IMR-90 (cell line): Measurements from ENCODE around the gene SLC25A11. TPM values are rescaled to one million over a fixed set of nuclear protein-coding genes. Genes with fewer than 3 reads are reported as not detected.

ENCODE experiments used
- ATAC-seq: fragments of 200-7000 bp; cut with Tn5 transposase; 2 replicates; pipeline ENCODE4 v1.9.1; 2020; ENCODE audit warnings: low read depth, mild to moderate bottlenecking, moderate library complexity
- BruUV-seq: library from RNA; stranded (reverse); fragments of 400-500 nt; replicated peaks from 2 replicates; lab custom pipeline; 2021; lab: Mats Ljungman, UMichigan
- CTCF ChIA-PET: fragments of 300-600 bp; formaldehyde crosslinking; extraction: SDS; loops from one replicate; lab custom pipeline; 2021; ENCODE audit warnings: antibody characterized with exemption; lab: Yijun Ruan, JAX
- POLR2A ChIA-PET: fragments of 300-600 bp; sonication (Branson Sonifier 250); formaldehyde crosslinking; loops from one replicate; lab custom pipeline; 2022; ENCODE audit warnings: antibody characterized with exemption; ENCODE audit not compliant: unreplicated experiment; lab: Charles Lee
- DNase-seq: peaks from one replicate; pipeline ENCODE4 v3.0.0; 2013
- H2AFZ ChIP-seq: replicated peaks from 2 replicates; pipeline ENCODE3; 2013; ENCODE audit warnings: low read length, mild to moderate bottlenecking; ENCODE audit not compliant: poor library complexity
- H2AK5ac ChIP-seq: 2 replicates; pipeline ENCODE4 v1.6.1; 2013; ENCODE audit warnings: low read depth, low read length, inconsistent platforms
- H2AK9ac ChIP-seq: replicated peaks from 2 replicates; pipeline ENCODE3; 2013; ENCODE audit warnings: mild to moderate bottlenecking, low read depth, low read length, moderate library complexity; ENCODE audit not compliant: poor library complexity
- H2BK120ac ChIP-seq: 2 replicates; pipeline ENCODE4 v1.6.1; 2013; ENCODE audit warnings: low read depth, low read length, inconsistent platforms
- H2BK15ac ChIP-seq: 3 replicates; pipeline ENCODE4 v1.6.1; 2013; ENCODE audit warnings: low read depth, low read length, inconsistent platforms
- H2BK20ac ChIP-seq: 2 replicates; pipeline ENCODE4 v1.6.1; 2013; ENCODE audit warnings: low read depth, mild to moderate bottlenecking, inconsistent platforms, low read length, moderate library complexity
- H2BK5ac ChIP-seq: 2 replicates; pipeline ENCODE4 v1.6.1; 2013; ENCODE audit warnings: mild to moderate bottlenecking, low read depth, low read length, inconsistent platforms; ENCODE audit not compliant: poor library complexity, severe bottlenecking
- H3K14ac ChIP-seq: replicated peaks from 2 replicates; pipeline ENCODE4 v1.6.1; 2013; ENCODE audit warnings: low read depth, low read length, inconsistent platforms
- H3K18ac ChIP-seq: 2 replicates; pipeline ENCODE4 v1.6.1; 2013; ENCODE audit warnings: low read depth, low read length, control low read depth
- H3K23ac ChIP-seq: 2 replicates; pipeline ENCODE4 v1.6.1; 2013; ENCODE audit warnings: low read depth, low read length, inconsistent platforms
- H3K27ac ChIP-seq: 2 replicates; pipeline ENCODE4 v1.5.1; 2013; ENCODE audit warnings: mild to moderate bottlenecking, control low read depth, low read length; ENCODE audit not compliant: insufficient read depth
- H3K27me3 ChIP-seq: 2 replicates; pipeline ENCODE4 v1.6.1; 2013; ENCODE audit warnings: low read length; ENCODE audit not compliant: control insufficient read depth, insufficient read depth
- H3K36me3 ChIP-seq: 2 replicates; pipeline ENCODE4 v1.6.1; 2013; ENCODE audit warnings: low read length, mixed read lengths; ENCODE audit not compliant: control insufficient read depth, insufficient read depth
- H3K4ac ChIP-seq: 2 replicates; pipeline ENCODE4 v1.6.1; 2013; ENCODE audit warnings: low read depth, low read length, inconsistent platforms
- H3K4me1 ChIP-seq: 2 replicates; pipeline ENCODE4 v1.6.1; 2013; ENCODE audit warnings: low read length, mixed read lengths; ENCODE audit not compliant: control insufficient read depth, insufficient read depth
- H3K4me2 ChIP-seq: 2 replicates; pipeline ENCODE4 v1.6.1; 2013; ENCODE audit warnings: low read depth, mild to moderate bottlenecking, control low read depth, low read length, moderate library complexity
- H3K4me3 ChIP-seq: 2 replicates; pipeline ENCODE4 v1.5.1; 2013; ENCODE audit warnings: low read depth, mild to moderate bottlenecking, control low read depth, low read length, moderate library complexity; ENCODE audit not compliant: insufficient read depth
- H3K56ac ChIP-seq: 2 replicates; pipeline ENCODE4 v1.6.1; 2013; ENCODE audit warnings: low read length, inconsistent platforms; ENCODE audit not compliant: insufficient read depth; ENCODE audit errors: extremely low read depth
- H3K79me1 ChIP-seq, 2 experiments: 2 replicates each; pipeline ENCODE4 v1.6.1; 2013; ENCODE audit warnings: low read length in 2 of 2, inconsistent platforms in 1 of 2, low read depth in 1 of 2
- H3K9ac ChIP-seq: 2 replicates; pipeline ENCODE4 v1.6.1; 2013; ENCODE audit warnings: low read depth, low read length, control low read depth
- H3K9me1 ChIP-seq: 2 replicates; pipeline ENCODE4 v1.6.1; 2013; ENCODE audit warnings: low read length, inconsistent platforms; ENCODE audit not compliant: insufficient read depth
- H3K9me3 ChIP-seq: 2 replicates; pipeline ENCODE4 v1.6.1; 2013; ENCODE audit warnings: low read length; ENCODE audit not compliant: control insufficient read depth, insufficient read depth
- H4K20me1 ChIP-seq: 2 replicates; pipeline ENCODE4 v1.6.1; 2013; ENCODE audit warnings: low read length, inconsistent platforms; ENCODE audit not compliant: insufficient read depth
- H4K5ac ChIP-seq: 2 replicates; pipeline ENCODE4 v1.6.1; 2013; ENCODE audit warnings: mild to moderate bottlenecking, low read depth, low read length, control low read depth
- H4K8ac ChIP-seq, 2 experiments: 2 replicates each; pipeline ENCODE4 v1.6.1; 2013; ENCODE audit warnings: low read depth in 2 of 2, low read length in 2 of 2, control low read depth in 1 of 2, inconsistent platforms in 1 of 2
- H4K91ac ChIP-seq: 2 replicates; pipeline ENCODE4 v1.6.1; 2013; ENCODE audit warnings: low read depth, low read length, inconsistent platforms; ENCODE audit not compliant: insufficient read depth
- BHLHE40 ChIP-seq: fragments of 150-350 bp; IDR thresholded peaks from 2 replicates; pipeline ENCODE4 v1.6.1; 2016; ENCODE audit warnings: mild to moderate bottlenecking, low read depth, low read length
- FOS ChIP-seq: fragments of 150-350 bp; IDR thresholded peaks from 2 replicates; pipeline ENCODE4 v1.6.1; 2016; ENCODE audit warnings: low read depth, low read length
- MAFK ChIP-seq: IDR thresholded peaks from 2 replicates; pipeline ENCODE4 v1.6.1; 2012; ENCODE audit warnings: low read depth, low read length, improper control_type of control experiment
- MXI1 ChIP-seq: IDR thresholded peaks from 2 replicates; pipeline ENCODE4 v1.6.1; 2012; ENCODE audit warnings: low read depth, mild to moderate bottlenecking, low read length, moderate library complexity, borderline replicate concordance
- POLR2A ChIP-seq: IDR thresholded peaks from 2 replicates; pipeline ENCODE4 v1.6.1; 2012; ENCODE audit warnings: mild to moderate bottlenecking, low read depth, low read length
- RFX5 ChIP-seq: IDR thresholded peaks from 2 replicates; pipeline ENCODE4 v1.8.0; 2012; ENCODE audit warnings: low read depth, mild to moderate bottlenecking, low read length, moderate library complexity
- SMC3 ChIP-seq: fragments of 150-350 bp; IDR thresholded peaks from 2 replicates; pipeline ENCODE4 v1.6.1; 2016; ENCODE audit warnings: low read depth, mild to moderate bottlenecking, antibody characterized with exemption, low read length, moderate library complexity
- WGBS, 2 experiments: methylation state at CpG; one replicate each; pipeline versions ENCODE4 v1.1.5 to v1.1.7; 2013; ENCODE audit warnings: missing lambda C conversion rate in 2 of 2; ENCODE audit not compliant: insufficient read length in 1 of 2; ENCODE audit errors: extremely low coverage in 2 of 2; 5-methylcytosine and 5-hydroxymethylcytosine counted together
- dilution Hi-C: fragments of 300-500 bp; cut with HindIII; formaldehyde crosslinking; loops from one replicate; pipeline ENCODE4 v1.14.3; 2018; ENCODE audit warnings: low sequenced_read_pairs; ENCODE audit not compliant: unreplicated experiment
- in situ Hi-C: fragments of 300-500 bp; cut with MboI; formaldehyde crosslinking; loops from 3 replicates; pipeline ENCODE4 v1.14.3; 2019; ENCODE audit warnings: low sequenced_read_pairs, inconsistent platforms, mixed read lengths
- intact Hi-C: fragments of 100-400 bp; cut with micrococcal nuclease; formaldehyde crosslinking; loops from 2 replicates; pipeline ENCODE4 v1.10.0; 2022
- polyA plus RNA-seq, 3 experiments: library from polyadenylated mRNA; depleted of rRNA; stranded (reverse); fragments of >200 nt; gene quantifications; 2 replicates each; pipeline ENCODE4 v1.2.3, GENCODE V29; 2012; ENCODE audit warnings: low replicate concordance in 1 of 3
- total RNA-seq: library from RNA; depleted of rRNA; stranded (reverse); fragments of >200 nt; gene quantifications from 2 replicates; pipeline ENCODE4 v1.2.3, GENCODE V29; 2012
- TF ChIP-seq, protein P1 (sequence below): fragments of 150-350 bp; IDR thresholded peaks from 2 replicates; pipeline ENCODE4 v1.6.1; 2016; ENCODE audit warnings: low read depth, mild to moderate bottlenecking, low read length, moderate library complexity, borderline replicate concordance
- TF ChIP-seq, protein P2 (sequence below): conservative IDR thresholded peaks from 2 replicates; pipeline ENCODE4 v1.5.1; 2012; ENCODE audit warnings: mild to moderate bottlenecking, low read depth, low read length, improper control_type of control experiment
- TF ChIP-seq, protein P3 (sequence below): fragments of 150-350 bp; IDR thresholded peaks from 2 replicates; pipeline ENCODE4 v1.6.1; 2017; ENCODE audit warnings: mild to moderate bottlenecking, antibody characterized with exemption, low read length, low read depth

The SLC25A11 gene
- total and polyA plus RNA-seq, 2 of the 4 experiments (the other 2 are of a cell fraction) = 35.0 to 62.2 TPM

DNA sequence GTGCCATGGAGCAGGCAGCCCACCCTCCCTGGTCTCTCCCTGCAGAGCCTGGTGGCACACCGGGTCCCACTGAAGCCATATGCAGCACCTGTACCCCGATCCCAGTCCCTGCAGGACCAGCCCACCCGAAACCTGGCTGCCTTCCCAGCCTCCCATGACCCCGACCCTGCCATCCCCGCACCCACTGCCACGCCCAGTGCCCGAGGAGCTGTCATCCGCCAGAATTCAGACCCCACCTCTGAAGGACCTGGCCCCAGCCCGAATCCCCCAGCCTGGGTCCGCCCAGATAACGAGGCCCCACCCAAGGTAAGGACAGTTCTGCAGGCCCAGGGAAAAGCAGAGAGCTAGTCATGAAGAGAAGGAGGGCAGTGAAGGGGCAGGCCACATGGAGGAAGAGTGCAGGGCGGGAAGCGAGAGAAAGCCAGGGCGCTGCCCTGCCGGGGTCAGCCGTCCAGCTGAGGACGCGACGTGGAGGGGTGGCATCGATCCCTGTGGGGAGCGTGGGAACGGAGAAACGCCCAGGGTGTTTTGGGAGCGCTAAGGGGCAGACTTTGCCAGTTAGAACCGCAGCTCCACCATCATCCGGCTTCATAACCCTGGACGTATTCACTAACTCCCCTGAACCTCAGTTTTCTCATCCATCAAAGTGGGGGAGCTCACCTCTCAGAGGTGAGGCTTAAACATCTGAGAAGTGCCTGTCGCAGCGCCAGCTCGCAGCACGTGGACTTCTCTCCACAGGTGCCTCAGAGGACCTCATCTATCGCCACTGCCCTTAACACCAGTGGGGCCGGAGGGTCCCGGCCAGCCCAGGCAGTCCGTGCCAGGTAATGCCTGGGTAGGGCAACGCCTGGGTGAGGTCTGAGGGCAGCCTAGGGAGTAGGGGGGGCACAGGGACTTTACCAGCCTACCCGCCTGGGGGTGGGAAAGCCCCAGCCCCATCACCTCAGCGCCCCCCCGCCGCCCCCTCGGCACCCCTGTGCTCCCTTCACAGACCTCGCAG lies 48.1 kb downstream of the SLC25A11 start (continued):
- TF ChIP-seq SMC3 (no peak), MXI1 (no peak)

DNA sequence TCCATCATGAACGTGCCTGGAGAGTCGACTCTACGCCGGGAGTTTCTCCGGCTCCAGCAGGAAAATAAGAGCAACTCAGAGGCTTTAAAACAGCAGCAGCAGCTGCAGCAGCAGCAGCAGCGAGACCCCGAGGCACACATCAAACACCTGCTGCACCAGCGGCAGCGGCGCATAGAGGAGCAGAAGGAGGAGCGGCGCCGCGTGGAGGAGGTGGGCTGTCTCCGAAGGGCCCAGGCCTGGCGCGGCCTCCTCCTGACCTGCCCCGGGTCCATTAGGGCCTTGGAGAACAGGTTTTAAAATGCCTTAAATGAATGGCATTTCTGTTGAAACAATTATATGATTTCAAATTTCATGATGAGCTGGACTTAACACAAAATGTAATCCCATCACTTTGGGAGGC lies 52.3 kb downstream of the SLC25A11 start:
- in situ Hi-C loops = loop anchor here (10.0 kb wide), 2 partner anchors 173 to 313 kb away; partner anchors contain the start of gene ARRB2
- no peaks in the 10 kb centered on the region for H3K9me1 ChIP-seq
- no peak overlapping the region for H2BK20ac ChIP-seq
- no peak overlapping the region for H2BK5ac ChIP-seq
- intact Hi-C loops = loop anchor here (10.0 kb wide), 1 partner anchor 323 kb away; the partner anchor contains the start of gene GGT6
- TF ChIP-seq, protein P1, sequence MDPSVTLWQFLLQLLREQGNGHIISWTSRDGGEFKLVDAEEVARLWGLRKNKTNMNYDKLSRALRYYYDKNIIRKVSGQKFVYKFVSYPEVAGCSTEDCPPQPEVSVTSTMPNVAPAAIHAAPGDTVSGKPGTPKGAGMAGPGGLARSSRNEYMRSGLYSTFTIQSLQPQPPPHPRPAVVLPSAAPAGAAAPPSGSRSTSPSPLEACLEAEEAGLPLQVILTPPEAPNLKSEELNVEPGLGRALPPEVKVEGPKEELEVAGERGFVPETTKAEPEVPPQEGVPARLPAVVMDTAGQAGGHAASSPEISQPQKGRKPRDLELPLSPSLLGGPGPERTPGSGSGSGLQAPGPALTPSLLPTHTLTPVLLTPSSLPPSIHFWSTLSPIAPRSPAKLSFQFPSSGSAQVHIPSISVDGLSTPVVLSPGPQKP = no peak
- TF ChIP-seq BHLHE40 = no peak
- no peak for TF ChIP-seq MXI1
- TF ChIP-seq, protein P2, sequence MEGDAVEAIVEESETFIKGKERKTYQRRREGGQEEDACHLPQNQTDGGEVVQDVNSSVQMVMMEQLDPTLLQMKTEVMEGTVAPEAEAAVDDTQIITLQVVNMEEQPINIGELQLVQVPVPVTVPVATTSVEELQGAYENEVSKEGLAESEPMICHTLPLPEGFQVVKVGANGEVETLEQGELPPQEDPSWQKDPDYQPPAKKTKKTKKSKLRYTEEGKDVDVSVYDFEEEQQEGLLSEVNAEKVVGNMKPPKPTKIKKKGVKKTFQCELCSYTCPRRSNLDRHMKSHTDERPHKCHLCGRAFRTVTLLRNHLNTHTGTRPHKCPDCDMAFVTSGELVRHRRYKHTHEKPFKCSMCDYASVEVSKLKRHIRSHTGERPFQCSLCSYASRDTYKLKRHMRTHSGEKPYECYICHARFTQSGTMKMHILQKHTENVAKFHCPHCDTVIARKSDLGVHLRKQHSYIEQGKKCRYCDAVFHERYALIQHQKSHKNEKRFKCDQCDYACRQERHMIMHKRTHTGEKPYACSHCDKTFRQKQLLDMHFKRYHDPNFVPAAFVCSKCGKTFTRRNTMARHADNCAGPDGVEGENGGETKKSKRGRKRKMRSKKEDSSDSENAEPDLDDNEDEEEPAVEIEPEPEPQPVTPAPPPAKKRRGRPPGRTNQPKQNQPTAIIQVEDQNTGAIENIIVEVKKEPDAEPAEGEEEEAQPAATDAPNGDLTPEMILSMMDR = no peak
- TF ChIP-seq, protein P3, sequence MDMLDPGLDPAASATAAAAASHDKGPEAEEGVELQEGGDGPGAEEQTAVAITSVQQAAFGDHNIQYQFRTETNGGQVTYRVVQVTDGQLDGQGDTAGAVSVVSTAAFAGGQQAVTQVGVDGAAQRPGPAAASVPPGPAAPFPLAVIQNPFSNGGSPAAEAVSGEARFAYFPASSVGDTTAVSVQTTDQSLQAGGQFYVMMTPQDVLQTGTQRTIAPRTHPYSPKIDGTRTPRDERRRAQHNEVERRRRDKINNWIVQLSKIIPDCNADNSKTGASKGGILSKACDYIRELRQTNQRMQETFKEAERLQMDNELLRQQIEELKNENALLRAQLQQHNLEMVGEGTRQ = no peak
- no peak for TF ChIP-seq FOS
- TF ChIP-seq RFX5 = no peak
- no peak for TF ChIP-seq MAFK
- TF ChIP-seq POLR2A = no peak
- POLR2A ChIA-PET = no interaction called here
- DNase-seq (no peak), ATAC-seq (no peak)
- no peak overlapping the region for H3K14ac ChIP-seq
- no peaks in the 10 kb centered on the region for H3K4me1 ChIP-seq
- no peak overlapping the region for H4K5ac ChIP-seq
- no TSS peak for BruUV-seq
- H3K18ac ChIP-seq = no peak overlapping the region
- no peak overlapping the region for H4K8ac ChIP-seq
- H3K79me1 ChIP-seq = no peaks in the 10 kb centered on the region
- no peak overlapping the region for H3K9ac ChIP-seq
- CTCF ChIA-PET = interaction anchor here (0.8 kb wide), 2 partner anchors 87 to 98 kb away, joined by 3 read pairs; no protein-coding TSS in a partner anchor
- dilution Hi-C loops = no loop called here
- no peak overlapping the region for H2AK9ac ChIP-seq
- H3K36me3 ChIP-seq = peaks cover 50% of the 10 kb centered on the region
- no peak overlapping the region for H3K27ac ChIP-seq
- H3K9me3 ChIP-seq = no peaks in the 10 kb centered on the region
- H3K23ac ChIP-seq = no peak overlapping the region
- H2BK15ac ChIP-seq = no peak overlapping the region
- H2AK5ac ChIP-seq = no peak overlapping the region
- WGBS, 2 experiments = 96% methylated on average over 15 of the region's 18 CpGs; no CpG with 5 or more reads in 1 of the 2 experiments
- H3K4ac ChIP-seq = no peak overlapping the region
- H2BK120ac ChIP-seq = no peak overlapping the region
- no peak overlapping the region for H3K4me2 ChIP-seq
- H4K20me1 ChIP-seq = peaks cover 16% of the 10 kb centered on the region
- no peaks in the 10 kb centered on the region for H3K27me3 ChIP-seq
- H3K56ac ChIP-seq = no peak overlapping the region
- H4K91ac ChIP-seq = no peak overlapping the region
- no peak overlapping the region for H2AFZ ChIP-seq
- no peak overlapping the region for H3K4me3 ChIP-seq
